Astrocyte of the cerebellum (primary cell): ENCODE measurements around the gene GPR6.

Experiments used
- DNase-seq: peaks from one replicate; pipeline ENCODE4 v3.0.0-alpha.2; 2011; ENCODE audit warnings: low read depth
- H3K4me3 ChIP-seq: 2 replicates; pipeline ENCODE4 v1.5.1; 2011; ENCODE audit warnings: mild to moderate bottlenecking, low read depth, low read length, moderate library complexity
- CTCF ChIP-seq: IDR thresholded peaks from 2 replicates; pipeline ENCODE4 v1.5.1; 2012; ENCODE audit warnings: low read length, low read depth, moderate library complexity, mild to moderate bottlenecking; ENCODE audit errors: missing control alignments
- in situ Hi-C: cut with HindIII; loops from 2 replicates; pipeline ENCODE4 v1.10.0; 2017; ENCODE audit warnings: low sequenced_read_pairs

The GPR6 gene

GRCh38 chr6:109964949-109965348 lies 13.2 kb upstream of the GPR6 start:
- no peak for TF ChIP-seq CTCF
- DNase-seq = no peak
- in situ Hi-C loops = no loop called here
- H3K4me3 ChIP-seq = no peak overlapping the region

GRCh38 chr6:109966299-109966698 lies 11.8 kb upstream of the GPR6 start:
- DNase-seq = no peak
- TF ChIP-seq CTCF = no peak
- H3K4me3 ChIP-seq = no peak overlapping the region
- in situ Hi-C loops = no loop called here

DNA sequence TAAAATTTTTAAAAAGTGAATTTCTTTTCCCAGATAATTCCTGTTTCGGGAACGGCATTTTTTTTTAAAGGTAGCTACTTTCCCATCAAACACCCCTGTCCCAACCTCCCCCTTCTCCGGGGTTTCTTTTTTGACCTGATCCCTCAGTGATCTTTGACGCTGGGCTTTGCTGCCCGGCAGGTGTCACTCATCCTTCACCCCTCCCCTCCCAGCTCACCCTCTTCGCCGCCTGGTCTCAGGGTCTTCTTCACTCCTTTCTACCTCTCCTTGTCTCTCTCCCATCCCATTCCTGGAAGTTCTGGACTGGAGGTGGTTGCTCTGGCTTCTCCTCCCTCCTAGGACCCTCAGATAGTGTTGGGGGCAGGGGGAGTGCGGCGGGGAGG lies 329 bp upstream of the GPR6 start:
- DNase-seq = no peak
- in situ Hi-C loops = no loop called here
- TF ChIP-seq CTCF = no peak
- H3K4me3 ChIP-seq = no peak overlapping the region

DNA sequence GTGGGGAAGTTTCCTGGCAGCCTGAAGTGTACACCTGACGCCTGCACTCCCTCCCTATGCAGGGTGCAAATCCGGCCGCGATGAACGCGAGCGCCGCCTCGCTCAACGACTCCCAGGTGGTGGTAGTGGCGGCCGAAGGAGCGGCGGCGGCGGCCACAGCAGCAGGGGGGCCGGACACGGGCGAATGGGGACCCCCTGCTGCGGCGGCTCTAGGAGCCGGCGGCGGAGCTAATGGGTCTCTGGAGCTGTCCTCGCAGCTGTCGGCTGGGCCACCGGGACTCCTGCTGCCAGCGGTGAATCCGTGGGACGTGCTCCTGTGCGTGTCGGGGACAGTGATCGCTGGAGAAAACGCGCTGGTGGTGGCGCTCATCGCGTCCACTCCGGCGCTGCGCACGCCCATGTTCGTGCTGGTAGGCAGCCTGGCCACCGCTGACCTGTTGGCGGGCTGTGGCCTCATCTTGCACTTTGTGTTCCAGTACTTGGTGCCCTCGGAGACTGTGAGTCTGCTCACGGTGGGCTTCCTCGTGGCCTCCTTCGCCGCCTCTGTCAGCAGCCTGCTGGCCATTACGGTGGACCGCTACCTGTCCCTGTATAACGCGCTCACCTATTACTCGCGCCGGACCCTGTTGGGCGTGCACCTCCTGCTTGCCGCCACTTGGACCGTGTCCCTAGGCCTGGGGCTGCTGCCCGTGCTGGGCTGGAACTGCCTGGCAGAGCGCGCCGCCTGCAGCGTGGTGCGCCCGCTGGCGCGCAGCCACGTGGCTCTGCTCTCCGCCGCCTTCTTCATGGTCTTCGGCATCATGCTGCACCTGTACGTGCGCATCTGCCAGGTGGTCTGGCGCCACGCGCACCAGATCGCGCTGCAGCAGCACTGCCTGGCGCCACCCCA lies 1.2 kb downstream of the GPR6 start:
- in situ Hi-C loops = no loop called here
- no peak for DNase-seq
- no peak for TF ChIP-seq CTCF
- H3K4me3 ChIP-seq = no peak overlapping the region

GRCh38 chr6:109984410-109984809 lies 6.3 kb downstream of the GPR6 start:
- in situ Hi-C loops = no loop called here

DNA sequence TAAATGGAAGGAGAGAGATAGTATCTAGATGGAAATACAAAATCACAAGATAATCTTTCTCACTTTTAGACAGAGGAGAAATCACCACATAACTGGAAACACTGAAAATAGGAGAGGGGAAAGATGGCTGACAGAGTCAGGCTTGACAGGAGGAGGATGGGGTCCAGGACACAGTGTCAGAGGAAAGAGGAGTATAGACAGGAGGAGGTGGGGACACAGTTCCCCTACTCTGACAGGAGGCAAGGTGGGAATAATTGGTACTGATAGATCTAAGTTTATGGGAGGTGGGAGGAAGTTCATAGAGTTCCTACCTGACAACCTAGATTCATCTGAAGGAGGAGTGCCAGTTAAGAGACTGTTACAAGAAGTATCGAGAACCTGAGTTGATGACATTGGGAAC lies 9.1 kb downstream of the GPR6 start:
- TF ChIP-seq CTCF = no peak
- in situ Hi-C loops = no loop called here
- no peak overlapping the region for H3K4me3 ChIP-seq
- DNase-seq = no peak

More at GRCh38 chr6:109984410-109984809, 6.3 kb downstream of the GPR6 start:
- DNase-seq = no peak
- no peak for TF ChIP-seq CTCF
- H3K4me3 ChIP-seq = no peak overlapping the region
